Neuronal stem cell (in vitro differentiated cells): ENCODE results near the gene CETP.

Experiments
- DNase-seq: peaks from one replicate; pipeline ENCODE4 v3.0.0-alpha.2; 2013; ENCODE audit warnings: low spot score
- H2AFZ ChIP-seq: one replicate; pipeline ENCODE4 v1.6.1; 2013; ENCODE audit warnings: mild to moderate bottlenecking, low read length, inconsistent platforms
- H2AK5ac ChIP-seq: 2 replicates; pipeline ENCODE4 v1.6.1; 2013; ENCODE audit warnings: low read depth, mild to moderate bottlenecking, inconsistent platforms, low read length, moderate library complexity, mixed read lengths
- H2BK120ac ChIP-seq: 2 replicates; pipeline ENCODE4 v1.6.1; 2013; ENCODE audit warnings: low read depth, mild to moderate bottlenecking, inconsistent platforms, low read length, moderate library complexity, mixed read lengths
- H2BK12ac ChIP-seq: one replicate; pipeline ENCODE4 v1.6.1; 2013; ENCODE audit warnings: low read length, inconsistent platforms
- H2BK15ac ChIP-seq: 2 replicates; pipeline ENCODE4 v1.6.1; 2013; ENCODE audit warnings: mild to moderate bottlenecking, low read length, inconsistent platforms, mixed read lengths
- H2BK5ac ChIP-seq: one replicate; pipeline ENCODE4 v1.6.1; 2013; ENCODE audit warnings: inconsistent platforms, mild to moderate bottlenecking, low read length, moderate library complexity
- H3K14ac ChIP-seq: one replicate; pipeline ENCODE4 v1.6.1; 2013; ENCODE audit warnings: low read length, inconsistent platforms
- H3K18ac ChIP-seq: 2 replicates; pipeline ENCODE4 v1.6.1; 2013; ENCODE audit warnings: low read length, inconsistent platforms
- H3K23ac ChIP-seq: 2 replicates; pipeline ENCODE4 v1.6.1; 2013; ENCODE audit warnings: low read depth, mild to moderate bottlenecking, mixed read lengths, low read length, inconsistent platforms; ENCODE audit not compliant: poor library complexity
- H3K27ac ChIP-seq: replicated peaks from 3 replicates; pipeline ENCODE4 v1.5.1; 2013; ENCODE audit warnings: low read length, inconsistent platforms
- H3K27me3 ChIP-seq, 3 experiments: 2 replicates each; pipeline ENCODE4 v1.6.1; 2013; ENCODE audit warnings: low read length in 3 of 3, mild to moderate bottlenecking in 2 of 3, inconsistent platforms in 1 of 3, low read depth in 1 of 3, mixed read lengths in 1 of 3, moderate library complexity in 1 of 3; ENCODE audit not compliant: control insufficient read depth in 3 of 3, insufficient read depth in 3 of 3
- H3K36me3 ChIP-seq, 2 donors: replicated peaks in 1 of 2; 2 replicates each; pipeline ENCODE4 v1.6.1; 2013; ENCODE audit warnings: low read length in 2 of 2; ENCODE audit not compliant: control insufficient read depth in 2 of 2, insufficient read depth in 2 of 2
- H3K4ac ChIP-seq: 2 replicates; pipeline ENCODE4 v1.6.1; 2013; ENCODE audit warnings: inconsistent platforms, mild to moderate bottlenecking, low read length, moderate library complexity
- H3K4me1 ChIP-seq, 2 donors: 1 replicate in 1 of 2; 2 replicates in 1 of 2; pipeline ENCODE4 v1.6.1; 2013; ENCODE audit warnings: low read length in 2 of 2, low read depth in 1 of 2; ENCODE audit not compliant: control insufficient read depth in 2 of 2, insufficient read depth in 1 of 2
- H3K4me2 ChIP-seq: one replicate; pipeline ENCODE4 v1.6.1; 2013; ENCODE audit warnings: mild to moderate bottlenecking, low read length, inconsistent platforms; ENCODE audit not compliant: insufficient read depth, poor library complexity, severe bottlenecking
- H3K4me3 ChIP-seq, 2 donors: 2 replicates each; pipeline ENCODE4 v1.5.1; 2013; ENCODE audit warnings: low read length in 2 of 2, mild to moderate bottlenecking in 2 of 2, inconsistent platforms in 1 of 2, moderate library complexity in 1 of 2
- H3K79me1 ChIP-seq: one replicate; pipeline ENCODE4 v1.6.1; 2013; ENCODE audit warnings: low read depth, mild to moderate bottlenecking, inconsistent platforms, low read length, moderate library complexity
- H3K9ac ChIP-seq: one replicate; pipeline ENCODE4 v1.6.1; 2013; ENCODE audit warnings: mild to moderate bottlenecking, low read depth, low read length, inconsistent platforms; ENCODE audit not compliant: poor library complexity
- H3K9me3 ChIP-seq, 2 donors: replicated peaks in 1 of 2; 2 replicates each; pipeline versions ENCODE3 to v1.6.1; 2013; ENCODE audit warnings: low read length in 2 of 2, mild to moderate bottlenecking in 2 of 2, inconsistent platforms in 1 of 2, low read depth in 1 of 2, mixed read lengths in 1 of 2, moderate library complexity in 1 of 2; ENCODE audit not compliant: control insufficient read depth in 2 of 2, insufficient read depth in 1 of 2
- H4K8ac ChIP-seq: one replicate; pipeline ENCODE4 v1.6.1; 2013; ENCODE audit warnings: low read depth, mild to moderate bottlenecking, inconsistent platforms, low read length, moderate library complexity
- H4K91ac ChIP-seq: one replicate; pipeline ENCODE4 v1.6.1; 2013; ENCODE audit warnings: low read length, low read depth, mild to moderate bottlenecking, inconsistent platforms; ENCODE audit not compliant: poor library complexity
- WGBS, 2 donors: extraction: QIAGEN DNeasy Blood & Tissue Kit; methylation state at CpG; one replicate each; pipeline ENCODE4 v1.1.7; 2013; ENCODE audit warnings: missing lambda C conversion rate in 2 of 2, mixed read lengths in 1 of 2; ENCODE audit not compliant: insufficient read length in 2 of 2, insufficient replicate concordance in 1 of 2; ENCODE audit errors: extremely low coverage in 2 of 2; 5-methylcytosine and 5-hydroxymethylcytosine counted together

Gene CETP

GRCh38 chr16:57001026-57001679 lies 39.4 kb downstream of the CETP start:
- DNase-seq, result no peak
- no peak overlapping the region for H4K91ac ChIP-seq
- no peak overlapping the region for H2AFZ ChIP-seq
- no peak overlapping the region for H2BK120ac ChIP-seq
- no peak overlapping the region for H3K9ac ChIP-seq
- H3K9me3 ChIP-seq, result no peaks in the 10 kb centered on the region
- H3K36me3 ChIP-seq, result no peaks in the 10 kb centered on the region
- no peak overlapping the region for H2BK5ac ChIP-seq
- H3K79me1 ChIP-seq, result no peaks in the 10 kb centered on the region
- no peak overlapping the region for H3K27ac ChIP-seq
- no peak overlapping the region for H3K4ac ChIP-seq
- no peak overlapping the region for H3K4me2 ChIP-seq
- H2AK5ac ChIP-seq, result peak overlapping the region; percentile 12
- H3K27me3 ChIP-seq, result peaks cover 0 to 23% (median 0%) of the 10 kb centered on the region in 3 experiments
- no CpG with 5 or more reads among the region's 8 CpGs for WGBS, 2 donors
- H2BK15ac ChIP-seq, result no peak overlapping the region
- no peak overlapping the region for H4K8ac ChIP-seq
- H3K14ac ChIP-seq, result no peak overlapping the region
- peaks cover 0 to 12% of the 10 kb centered on the region in 2 donors for H3K4me1 ChIP-seq
- no peak overlapping the region for H3K23ac ChIP-seq
- H3K18ac ChIP-seq, result no peak overlapping the region
- H2BK12ac ChIP-seq, result no peak overlapping the region
- H3K4me3 ChIP-seq, result no peak overlapping the region

GRCh38 chr16:57003439-57004386 lies 42.0 kb downstream of the CETP start:
- no peaks in the 10 kb centered on the region for H3K79me1 ChIP-seq
- H3K18ac ChIP-seq, result peak overlapping the region; percentile 44
- H3K4me2 ChIP-seq, result no peak overlapping the region
- H2AK5ac ChIP-seq, result peak overlapping the region; percentile 48
- no peak overlapping the region for H2BK120ac ChIP-seq
- WGBS, 2 donors, result no CpG with 5 or more reads among the region's 22 CpGs
- no peaks in the 10 kb centered on the region for H3K9me3 ChIP-seq
- H3K9ac ChIP-seq, result peak overlapping the region; percentile 15
- H3K23ac ChIP-seq, result peak overlapping the region; percentile 75
- H2BK5ac ChIP-seq, result no peak overlapping the region
- H3K4ac ChIP-seq, result no peak overlapping the region
- H3K4me1 ChIP-seq, result peaks cover 0 to 9% of the 10 kb centered on the region in 2 donors
- H3K27ac ChIP-seq, result no peak overlapping the region
- H3K4me3 ChIP-seq, result peak overlapping the region in 1 of 2 donors; percentile 30
- no peaks in the 10 kb centered on the region for H3K36me3 ChIP-seq
- no peak overlapping the region for H3K14ac ChIP-seq
- H2BK12ac ChIP-seq, result peak overlapping the region; percentile 46
- no peak overlapping the region for H2BK15ac ChIP-seq
- no peak overlapping the region for H2AFZ ChIP-seq
- H3K27me3 ChIP-seq, result peaks cover 0 to 20% (median 0%) of the 10 kb centered on the region in 3 experiments
- no peak for DNase-seq
- H4K8ac ChIP-seq, result no peak overlapping the region
- H4K91ac ChIP-seq, result no peak overlapping the region

GRCh38 chr16:57004387-57005250 lies 42.9 kb downstream of the CETP start:
- Histone ChIP-seq H2BK5ac (no peak overlapping the region), H2BK15ac (no peak overlapping the region), H3K9ac (peak overlapping the region; percentile 50), H3K36me3 (no peaks in the 10 kb centered on the region), H3K4me2 (no peak overlapping the region), H3K4ac (no peak overlapping the region), H3K23ac (no peak overlapping the region), H3K27me3 (peaks cover 0 to 14% (median 0%) of the 10 kb centered on the region in 3 experiments), H2AK5ac (no peak overlapping the region), H2AFZ (no peak overlapping the region), H3K9me3 (no peaks in the 10 kb centered on the region), H2BK120ac (no peak overlapping the region), H3K27ac (no peak overlapping the region), H4K91ac (no peak overlapping the region), H3K18ac (peak overlapping the region; percentile 7), H3K4me1 (peaks cover 0 to 6% of the 10 kb centered on the region in 2 donors), H3K14ac (no peak overlapping the region), H2BK12ac (no peak overlapping the region), H4K8ac (no peak overlapping the region), H3K4me3 (no peak overlapping the region), H3K79me1 (no peaks in the 10 kb centered on the region)
- DNase-seq, result no peak
- WGBS, 2 donors, result no CpG with 5 or more reads among the region's 15 CpGs
